ENCODE measurements around the gene MGAT4C.
A peak's percentile ranks its signal among the peaks of the same experiment; 100 is the strongest.

Gene MGAT4C

GRCh38 chr12:86275356-86275755 lies 19.2 kb upstream of the MGAT4C start:
- no peak overlapping the region for H3K4me3 ChIP-seq (ENCODE audit: low read depth, low read length)
- TF ChIP-seq CTCF (IDR thresholded peaks at IDR 0.05; ENCODE audit: control insufficient read depth, extremely low read depth, insufficient read depth), result no peak
- DNase-seq (ENCODE audit: low read depth), result no peak

- DNase-seq (ENCODE audit: low read depth), result no peak
- no peak overlapping the region for H3K4me3 ChIP-seq (ENCODE audit: low read depth, low read length)
Measured at GRCh38 chr12:86265329-86265695, 9.1 kb upstream of the MGAT4C start.

GRCh38 chr12:86264451-86265328 lies 8.5 kb upstream of the MGAT4C start:
- H3K4me3 ChIP-seq (ENCODE audit: low read depth, low read length), result no peak overlapping the region
- peak; percentile 69 for DNase-seq (ENCODE audit: low read depth)
- no peak for TF ChIP-seq CTCF (IDR thresholded peaks at IDR 0.05; ENCODE audit: control insufficient read depth, extremely low read depth, insufficient read depth)

More at GRCh38 chr12:86265329-86265695, 9.1 kb upstream of the MGAT4C start:
- no peak for TF ChIP-seq CTCF (IDR thresholded peaks at IDR 0.05; ENCODE audit: control insufficient read depth, extremely low read depth, insufficient read depth)

- TF ChIP-seq CTCF (IDR thresholded peaks at IDR 0.05; ENCODE audit: control insufficient read depth, extremely low read depth, insufficient read depth), result no peak
- DNase-seq (ENCODE audit: low read depth), result no peak
Measured at GRCh38 chr12:86261578-86261977, 5.4 kb upstream of the MGAT4C start.

GRCh38 chr12:86261142-86261541 lies 5.0 kb upstream of the MGAT4C start:
- TF ChIP-seq CTCF (IDR thresholded peaks at IDR 0.05; ENCODE audit: control insufficient read depth, extremely low read depth, insufficient read depth), result no peak
- H3K4me3 ChIP-seq (ENCODE audit: low read depth, low read length), result no peak overlapping the region
- no peak for DNase-seq (ENCODE audit: low read depth)

More at GRCh38 chr12:86261578-86261977, 5.4 kb upstream of the MGAT4C start:
- H3K4me3 ChIP-seq (ENCODE audit: low read depth, low read length), result no peak overlapping the region

GRCh38 chr12:86260183-86260582 lies 4.0 kb upstream of the MGAT4C start:
- no peak for TF ChIP-seq CTCF (IDR thresholded peaks at IDR 0.05; ENCODE audit: control insufficient read depth, extremely low read depth, insufficient read depth)
- DNase-seq (ENCODE audit: low read depth), result no peak
- H3K4me3 ChIP-seq (ENCODE audit: low read depth, low read length), result no peak overlapping the region

- no peak for TF ChIP-seq CTCF (IDR thresholded peaks at IDR 0.05; ENCODE audit: control insufficient read depth, extremely low read depth, insufficient read depth)
- H3K4me3 ChIP-seq (ENCODE audit: low read depth, low read length), result no peak overlapping the region
- DNase-seq (ENCODE audit: low read depth), result no peak
Measured at GRCh38 chr12:86257134-86257533, 943 bp upstream of the MGAT4C start.
